ENCODE results near the gene KLK14. TPM values are rescaled to one million over a fixed set of nuclear protein-coding genes. Genes with fewer than 3 reads are reported as not detected.

The KLK14 gene, protein sequence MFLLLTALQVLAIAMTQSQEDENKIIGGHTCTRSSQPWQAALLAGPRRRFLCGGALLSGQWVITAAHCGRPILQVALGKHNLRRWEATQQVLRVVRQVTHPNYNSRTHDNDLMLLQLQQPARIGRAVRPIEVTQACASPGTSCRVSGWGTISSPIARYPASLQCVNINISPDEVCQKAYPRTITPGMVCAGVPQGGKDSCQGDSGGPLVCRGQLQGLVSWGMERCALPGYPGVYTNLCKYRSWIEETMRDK
- 0.06 and 0.08 TPM in 2 replicates for polyA plus RNA-seq (2013)

DNA sequence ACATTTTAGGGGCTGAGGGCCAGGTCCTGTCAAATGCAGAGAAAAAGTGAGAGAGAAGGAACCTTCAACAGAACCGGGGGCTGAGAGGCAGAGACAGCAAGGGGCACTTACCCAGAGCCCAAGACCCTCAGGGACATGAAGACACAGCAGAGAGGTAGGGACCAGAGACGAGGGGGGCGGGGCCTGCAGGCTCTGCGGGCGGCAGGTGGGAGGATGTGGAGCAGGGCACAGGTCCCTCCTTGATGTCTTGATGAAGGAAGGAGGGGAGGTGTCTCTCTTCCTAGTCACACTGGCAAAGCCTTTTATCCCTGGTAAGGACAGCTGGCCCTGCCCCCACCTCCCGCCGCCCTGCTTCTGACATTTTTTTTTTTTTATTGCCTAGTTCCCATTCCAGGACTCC is at the start of gene KLK14:
Gene KLK14 (minus strand): TSS at position 277 of the 400 bp plus-strand sequence. CDS start 273 bp downstream, at position 4.
- no peak within 1 kb of the TSS for H3K14ac ChIP-seq (ENCODE audit: low read length)
- H3K4ac ChIP-seq (ENCODE audit: low read depth, low read length), result no peak within 1 kb of the TSS
- H3K27me3 ChIP-seq (ENCODE audit: insufficient read depth, low read length), result no peaks in the 10 kb centered on the region
- H4K91ac ChIP-seq (ENCODE audit: low read depth, low read length), result no peak within 1 kb of the TSS
- no peaks in the 10 kb centered on the region for H3K79me2 ChIP-seq (ENCODE audit: control insufficient read depth, insufficient read depth, low read length, poor library complexity)
- H2AFZ ChIP-seq (ENCODE audit: insufficient read depth, low read length, poor library complexity), result no peak within 1 kb of the TSS
- H3K9ac ChIP-seq (ENCODE audit: low read length), result no peak within 1 kb of the TSS
- no peak within 1 kb of the TSS for H3K23ac ChIP-seq (ENCODE audit: low read length)
- H3K79me1 ChIP-seq (ENCODE audit: low read length), result no peaks in the 10 kb centered on the region
- peaks cover 2% of the 10 kb centered on the region for H3K9me3 ChIP-seq (ENCODE audit: insufficient read depth, low read depth, low read length)
- H3K4me1 ChIP-seq (ENCODE audit: control insufficient read depth in 1 of 2, insufficient read depth in 2 of 2, low read length in 2 of 2), result no peaks in the 10 kb centered on the region
- H4K12ac ChIP-seq (ENCODE audit: low read depth, low read length), result no peak within 1 kb of the TSS
- no peaks in the 10 kb centered on the region for H3K36me3 ChIP-seq (ENCODE audit: control insufficient read depth in 1 of 2, insufficient read depth in 2 of 2, low read length in 2 of 2)
- WGBS (ENCODE audit: extremely low coverage, insufficient coverage, insufficient read length), result no CpG with 5 or more reads among the region's 7 CpGs
- no peak for DNase-seq
- H2BK12ac ChIP-seq (ENCODE audit: low read length), result no peak within 1 kb of the TSS
- H3K27ac ChIP-seq (ENCODE audit: low read depth, low read length), result no peak within 1 kb of the TSS
- no peak within 1 kb of the TSS for H2BK5ac ChIP-seq (ENCODE audit: low read depth, low read length, poor library complexity)
- no peak within 1 kb of the TSS for H3K18ac ChIP-seq (ENCODE audit: low read length)
- H2AK5ac ChIP-seq (ENCODE audit: low read length), result no peak within 1 kb of the TSS
- no peak within 1 kb of the TSS for H3K4me3 ChIP-seq (ENCODE audit: low read depth, low read length)
- H3K4me2 ChIP-seq (ENCODE audit: low read length), result no peak within 1 kb of the TSS
- no peak within 1 kb of the TSS for H2BK120ac ChIP-seq (ENCODE audit: insufficient read depth, low read length, poor library complexity)
- no peak within 1 kb of the TSS for H4K8ac ChIP-seq (ENCODE audit: low read depth, low read length)

DNA sequence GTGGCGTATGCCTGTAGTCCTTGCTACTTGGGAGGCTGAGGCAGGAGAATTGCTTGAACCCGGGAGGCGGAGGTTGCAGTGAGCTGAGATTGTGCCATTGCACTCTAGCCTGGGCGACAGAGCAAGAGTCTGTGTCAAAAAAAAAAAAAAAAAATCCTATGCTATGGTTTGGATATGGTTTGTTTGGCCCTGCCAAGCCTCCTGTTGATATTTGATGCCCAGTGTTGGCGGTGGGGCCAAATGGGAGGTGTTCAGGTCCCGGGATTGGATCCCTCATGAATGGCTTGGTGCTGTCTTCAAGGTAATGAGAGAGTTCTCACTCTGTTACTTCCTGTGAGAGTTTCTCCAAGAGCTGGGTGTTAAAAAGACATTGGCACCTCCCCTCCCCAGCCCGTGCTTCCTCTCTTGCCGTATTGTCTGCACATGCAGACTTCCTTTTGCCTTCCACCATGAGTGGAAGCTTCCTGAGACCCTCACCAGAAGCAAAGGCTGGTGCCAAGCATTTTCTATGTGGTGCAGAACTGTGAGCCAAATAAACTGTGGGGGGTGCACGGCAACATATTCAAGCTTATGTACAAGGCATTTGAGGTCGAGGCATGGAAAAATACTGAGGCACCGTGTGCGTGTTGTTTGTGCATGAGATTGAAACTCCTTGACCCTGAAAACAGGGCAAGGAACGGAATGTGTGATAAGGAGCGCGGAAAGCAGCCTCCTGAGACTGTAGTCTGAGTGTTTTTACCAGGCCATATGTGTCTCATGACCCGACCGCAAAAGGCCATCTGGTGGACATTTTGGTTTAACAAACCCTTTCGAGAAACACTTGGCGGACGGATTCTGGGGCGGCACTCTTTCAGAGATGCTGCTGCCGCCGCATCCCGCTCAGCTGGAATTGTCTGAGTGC is 49.3 kb upstream of the KLK14 start:
- Histone ChIP-seq H3K18ac (ENCODE audit: low read length) (no peak overlapping the region), H2AFZ (ENCODE audit: insufficient read depth, low read length, poor library complexity) (no peak overlapping the region), H4K12ac (ENCODE audit: low read depth, low read length) (no peak overlapping the region), H3K9me3 (ENCODE audit: insufficient read depth, low read depth, low read length) (no peaks in the 10 kb centered on the region), H3K9ac (ENCODE audit: low read length) (no peak overlapping the region), H3K36me3 (ENCODE audit: control insufficient read depth in 1 of 2, insufficient read depth in 2 of 2, low read length in 2 of 2) (no peaks in the 10 kb centered on the region), H3K4me2 (ENCODE audit: low read length) (no peak overlapping the region), H3K4ac (ENCODE audit: low read depth, low read length) (no peak overlapping the region), H3K79me2 (ENCODE audit: control insufficient read depth, insufficient read depth, low read length, poor library complexity) (no peaks in the 10 kb centered on the region), H4K8ac (ENCODE audit: low read depth, low read length) (no peak overlapping the region), H3K14ac (ENCODE audit: low read length) (no peak overlapping the region), H3K27me3 (ENCODE audit: insufficient read depth, low read length) (no peaks in the 10 kb centered on the region), H3K4me1 (ENCODE audit: control insufficient read depth in 1 of 2, insufficient read depth in 2 of 2, low read length in 2 of 2) (no peaks in the 10 kb centered on the region), H2AK5ac (ENCODE audit: low read length) (no peak overlapping the region), H2BK120ac (ENCODE audit: insufficient read depth, low read length, poor library complexity) (no peak overlapping the region), H3K27ac (ENCODE audit: low read depth, low read length) (no peak overlapping the region), H3K23ac (ENCODE audit: low read length) (no peak overlapping the region), H2BK5ac (ENCODE audit: low read depth, low read length, poor library complexity) (no peak overlapping the region), H3K79me1 (ENCODE audit: low read length) (no peaks in the 10 kb centered on the region), H4K91ac (ENCODE audit: low read depth, low read length) (no peak overlapping the region), H2BK12ac (ENCODE audit: low read length) (no peak overlapping the region), H3K4me3 (ENCODE audit: low read depth, low read length) (no peak overlapping the region)
- DNase-seq, result peak in 1 of 2 donors; percentile 33
- no CpG with 5 or more reads among the region's 24 CpGs for WGBS (ENCODE audit: extremely low coverage, insufficient coverage, insufficient read length)

DNA sequence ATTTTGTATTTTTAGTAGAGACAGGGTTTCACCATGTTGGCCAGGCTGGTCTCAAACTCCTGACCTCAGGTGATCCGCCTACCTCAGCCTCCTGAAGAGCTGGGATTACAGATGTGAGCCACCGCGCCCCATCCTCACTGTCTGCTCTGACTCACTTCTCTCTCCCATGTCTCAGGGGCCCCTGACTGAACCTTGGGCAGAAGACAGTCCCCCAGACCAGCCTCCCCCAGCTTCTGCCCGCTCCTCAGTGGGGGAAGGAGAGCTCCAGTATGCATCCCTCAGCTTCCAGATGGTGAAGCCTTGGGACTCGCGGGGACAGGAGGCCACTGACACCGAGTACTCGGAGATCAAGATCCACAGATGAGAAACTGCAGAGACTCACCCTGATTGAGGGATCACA is 47.0 kb upstream of the KLK14 start:
- WGBS (ENCODE audit: extremely low coverage, insufficient coverage, insufficient read length), result no CpG with 5 or more reads among the region's 8 CpGs
- H3K36me3 ChIP-seq (ENCODE audit: control insufficient read depth in 1 of 2, insufficient read depth in 2 of 2, low read length in 2 of 2), result no peaks in the 10 kb centered on the region
- H3K27ac ChIP-seq (ENCODE audit: low read depth, low read length), result no peak overlapping the region
- no peaks in the 10 kb centered on the region for H3K79me2 ChIP-seq (ENCODE audit: control insufficient read depth, insufficient read depth, low read length, poor library complexity)
- H4K91ac ChIP-seq (ENCODE audit: low read depth, low read length), result no peak overlapping the region
- H3K27me3 ChIP-seq (ENCODE audit: insufficient read depth, low read length), result no peaks in the 10 kb centered on the region
- H4K8ac ChIP-seq (ENCODE audit: low read depth, low read length), result no peak overlapping the region
- H3K79me1 ChIP-seq (ENCODE audit: low read length), result no peaks in the 10 kb centered on the region
- no peak overlapping the region for H2AFZ ChIP-seq (ENCODE audit: insufficient read depth, low read length, poor library complexity)
- H3K18ac ChIP-seq (ENCODE audit: low read length), result no peak overlapping the region
- no peak overlapping the region for H2BK5ac ChIP-seq (ENCODE audit: low read depth, low read length, poor library complexity)
- H2BK12ac ChIP-seq (ENCODE audit: low read length), result no peak overlapping the region
- H2BK120ac ChIP-seq (ENCODE audit: insufficient read depth, low read length, poor library complexity), result no peak overlapping the region
- H2AK5ac ChIP-seq (ENCODE audit: low read length), result no peak overlapping the region
- no peak overlapping the region for H3K4me2 ChIP-seq (ENCODE audit: low read length)
- no peaks in the 10 kb centered on the region for H3K9me3 ChIP-seq (ENCODE audit: insufficient read depth, low read depth, low read length)
- H3K14ac ChIP-seq (ENCODE audit: low read length), result no peak overlapping the region
- no peaks in the 10 kb centered on the region for H3K4me1 ChIP-seq (ENCODE audit: control insufficient read depth in 1 of 2, insufficient read depth in 2 of 2, low read length in 2 of 2)
- no peak for DNase-seq
- H4K12ac ChIP-seq (ENCODE audit: low read depth, low read length), result no peak overlapping the region
- H3K4me3 ChIP-seq (ENCODE audit: low read depth, low read length), result no peak overlapping the region
- H3K9ac ChIP-seq (ENCODE audit: low read length), result no peak overlapping the region
- no peak overlapping the region for H3K23ac ChIP-seq (ENCODE audit: low read length)
- no peak overlapping the region for H3K4ac ChIP-seq (ENCODE audit: low read depth, low read length)

DNA sequence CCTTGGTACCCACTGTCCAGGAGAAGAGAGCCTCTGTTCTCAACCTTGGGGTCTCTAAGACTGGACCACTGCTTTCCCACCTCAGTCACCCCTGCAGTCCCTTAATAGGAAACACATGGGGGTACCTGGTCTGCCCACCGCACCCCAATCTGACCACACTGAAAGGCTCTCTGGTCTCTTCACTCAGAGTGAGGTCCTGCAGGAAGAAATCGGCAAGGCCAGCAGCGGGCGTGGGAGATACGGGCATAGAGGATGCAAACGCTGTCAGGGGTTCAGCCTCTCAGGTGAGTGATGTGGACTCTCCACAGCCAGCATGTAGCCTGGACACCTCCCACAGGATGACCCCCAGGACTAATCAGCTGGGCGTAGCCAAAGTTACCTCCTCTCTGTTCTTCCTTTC is 45.5 kb upstream of the KLK14 start:
- H3K18ac ChIP-seq (ENCODE audit: low read length), result no peak overlapping the region
- no peaks in the 10 kb centered on the region for H3K79me2 ChIP-seq (ENCODE audit: control insufficient read depth, insufficient read depth, low read length, poor library complexity)
- H2BK12ac ChIP-seq (ENCODE audit: low read length), result no peak overlapping the region
- no peak overlapping the region for H3K4ac ChIP-seq (ENCODE audit: low read depth, low read length)
- no peak overlapping the region for H3K4me3 ChIP-seq (ENCODE audit: low read depth, low read length)
- no peak overlapping the region for H2AK5ac ChIP-seq (ENCODE audit: low read length)
- no CpG with 5 or more reads among the region's 7 CpGs for WGBS (ENCODE audit: extremely low coverage, insufficient coverage, insufficient read length)
- H3K27ac ChIP-seq (ENCODE audit: low read depth, low read length), result no peak overlapping the region
- no peak overlapping the region for H3K9ac ChIP-seq (ENCODE audit: low read length)
- no peaks in the 10 kb centered on the region for H3K79me1 ChIP-seq (ENCODE audit: low read length)
- no peaks in the 10 kb centered on the region for H3K36me3 ChIP-seq (ENCODE audit: control insufficient read depth in 1 of 2, insufficient read depth in 2 of 2, low read length in 2 of 2)
- no peak overlapping the region for H3K14ac ChIP-seq (ENCODE audit: low read length)
- no peak overlapping the region for H4K91ac ChIP-seq (ENCODE audit: low read depth, low read length)
- H2BK5ac ChIP-seq (ENCODE audit: low read depth, low read length, poor library complexity), result no peak overlapping the region
- no peak overlapping the region for H2BK120ac ChIP-seq (ENCODE audit: insufficient read depth, low read length, poor library complexity)
- H3K9me3 ChIP-seq (ENCODE audit: insufficient read depth, low read depth, low read length), result no peaks in the 10 kb centered on the region
- no peak overlapping the region for H3K23ac ChIP-seq (ENCODE audit: low read length)
- H3K4me1 ChIP-seq (ENCODE audit: control insufficient read depth in 1 of 2, insufficient read depth in 2 of 2, low read length in 2 of 2), result no peaks in the 10 kb centered on the region
- no peaks in the 10 kb centered on the region for H3K27me3 ChIP-seq (ENCODE audit: insufficient read depth, low read length)
- no peak overlapping the region for H3K4me2 ChIP-seq (ENCODE audit: low read length)
- no peak overlapping the region for H4K12ac ChIP-seq (ENCODE audit: low read depth, low read length)
- no peak for DNase-seq
- H4K8ac ChIP-seq (ENCODE audit: low read depth, low read length), result no peak overlapping the region
- H2AFZ ChIP-seq (ENCODE audit: insufficient read depth, low read length, poor library complexity), result no peak overlapping the region

Data from trophoblast cell (in vitro differentiated cells and primary cell).